C1 segment of cervical spinal cord (tissue), 14 donors: ENCODE measurements around the gene ITGB2.
"Not testable (repeated sequence)": the region's sequence is repeated elsewhere in the genome, so short reads cannot be mapped to it uniquely, and the experiment has no call there.

Experiments used
- DNase-seq, 14 donors: peaks; one replicate each; lab custom pipeline; 2025; lab: John Stamatoyannopoulos, UW

ITGB2 gene

DNA sequence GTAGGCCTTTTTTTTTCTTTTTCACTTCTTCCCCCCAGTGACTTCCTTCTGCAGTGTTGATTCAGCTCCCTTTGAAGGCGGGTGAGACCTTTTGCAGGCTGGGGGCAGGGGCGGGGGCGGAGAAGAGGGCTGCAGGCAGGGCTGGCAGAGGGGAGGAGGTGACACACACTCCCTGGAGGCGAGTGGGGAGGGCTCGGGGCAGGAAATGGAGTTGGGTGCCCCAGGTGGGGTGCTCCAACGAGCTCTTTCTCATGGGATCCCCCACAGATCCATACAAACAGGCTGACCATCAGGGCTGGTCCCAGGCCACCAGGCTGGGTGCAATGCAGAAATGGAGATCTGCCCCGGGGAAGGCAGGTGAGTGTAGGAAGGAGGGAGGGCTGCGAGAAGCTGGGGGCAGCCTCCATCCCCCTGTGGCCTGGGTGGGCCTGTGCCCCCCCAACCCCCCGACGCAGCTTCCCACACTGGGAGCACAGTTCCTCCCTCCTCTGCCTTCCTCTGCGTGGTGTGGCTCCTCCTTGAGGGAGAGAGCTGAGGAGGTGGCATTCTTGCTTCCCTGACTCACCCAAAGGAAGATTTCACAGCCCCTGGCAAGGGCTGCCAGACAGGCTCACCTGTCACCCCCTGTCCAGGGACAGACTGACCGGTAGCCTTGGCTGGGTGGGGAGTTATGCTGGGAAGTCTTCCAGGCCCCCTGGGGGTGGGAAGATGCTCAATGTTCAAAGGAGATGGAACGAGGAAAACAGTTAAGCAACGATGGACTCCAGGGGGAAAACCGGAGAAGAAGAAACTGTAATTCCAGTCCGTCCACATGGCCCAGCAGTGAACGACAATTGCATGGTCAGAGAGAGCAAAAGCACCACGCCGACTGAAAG lies 7.1 kb upstream of the ITGB2 start:
- DNase-seq: peak in 2 of 14 donors; percentile 33 to 39

DNA sequence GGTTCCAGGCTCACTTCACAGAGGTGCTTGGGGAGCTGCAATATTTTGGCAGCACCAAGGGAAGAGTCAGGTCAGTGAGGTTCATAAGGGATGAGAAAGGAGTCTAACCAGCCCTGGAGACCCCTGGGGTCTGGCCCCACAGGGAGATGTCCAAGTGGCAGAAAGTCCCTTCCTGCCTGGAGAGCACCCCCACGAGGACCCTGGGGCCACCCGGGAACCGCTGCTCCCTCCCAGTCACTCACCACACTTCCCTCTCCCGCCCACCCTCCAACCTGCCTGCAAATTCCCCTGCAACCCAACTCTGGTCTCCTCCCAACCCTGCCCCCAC lies 6.5 kb upstream of the ITGB2 start:
- no peak for DNase-seq

DNA sequence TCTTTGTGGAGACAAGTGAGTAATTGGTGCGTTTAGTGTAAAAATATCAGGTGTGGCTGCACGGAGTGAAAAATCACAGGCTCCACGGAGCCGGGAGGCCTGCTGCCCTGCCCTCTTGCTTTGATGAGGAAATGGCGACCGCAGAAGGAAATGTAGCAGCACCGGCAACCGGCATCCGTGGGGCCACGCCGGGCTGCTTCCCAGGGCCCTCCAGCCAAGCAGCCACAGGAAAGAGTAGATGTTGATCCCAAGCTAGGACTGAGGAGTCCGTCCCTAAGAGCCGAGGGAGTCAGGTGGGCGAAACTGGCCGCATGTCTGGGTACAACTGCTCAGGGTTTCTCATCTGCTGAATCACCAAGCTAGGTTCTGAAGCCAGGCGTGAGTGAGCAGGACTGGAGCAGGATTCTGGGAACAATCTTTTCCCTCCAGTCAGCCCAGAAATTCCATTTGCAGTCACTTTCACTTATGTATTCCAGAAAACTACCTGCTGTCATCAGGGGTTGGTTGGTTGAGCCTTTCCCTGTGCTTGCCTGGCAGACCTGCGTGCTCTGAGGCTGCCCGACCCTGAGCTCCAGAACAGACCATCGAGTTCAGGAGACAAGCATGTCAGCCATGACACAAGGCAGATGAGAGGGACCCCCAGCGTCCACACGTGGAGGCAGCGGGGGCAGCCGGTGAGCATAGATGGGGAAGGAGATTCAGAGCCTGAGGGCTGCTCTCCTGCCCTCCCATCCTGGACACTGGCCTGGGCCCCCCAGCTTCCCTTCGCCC lies 5.8 kb upstream of the ITGB2 start:
- DNase-seq: no peak

DNA sequence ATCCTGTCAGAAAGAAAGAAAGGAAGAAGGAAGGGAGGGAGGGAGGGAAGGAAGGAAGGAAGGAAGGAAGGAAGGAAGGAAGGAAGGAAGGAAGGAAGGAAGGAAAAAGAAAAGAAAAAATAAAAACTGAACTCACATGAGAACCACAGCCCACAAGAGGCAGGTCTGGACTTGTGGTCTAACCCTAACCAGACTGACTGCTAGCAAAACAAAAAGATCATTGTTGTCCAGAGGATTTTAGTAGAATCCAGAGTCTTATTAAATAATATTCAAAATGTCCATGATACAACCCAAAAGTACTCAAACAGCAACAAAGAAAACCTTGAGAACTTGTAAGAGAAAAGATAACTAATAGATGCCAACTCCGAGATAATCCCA lies 4.7 kb upstream of the ITGB2 start:
- DNase-seq: no peak

DNA sequence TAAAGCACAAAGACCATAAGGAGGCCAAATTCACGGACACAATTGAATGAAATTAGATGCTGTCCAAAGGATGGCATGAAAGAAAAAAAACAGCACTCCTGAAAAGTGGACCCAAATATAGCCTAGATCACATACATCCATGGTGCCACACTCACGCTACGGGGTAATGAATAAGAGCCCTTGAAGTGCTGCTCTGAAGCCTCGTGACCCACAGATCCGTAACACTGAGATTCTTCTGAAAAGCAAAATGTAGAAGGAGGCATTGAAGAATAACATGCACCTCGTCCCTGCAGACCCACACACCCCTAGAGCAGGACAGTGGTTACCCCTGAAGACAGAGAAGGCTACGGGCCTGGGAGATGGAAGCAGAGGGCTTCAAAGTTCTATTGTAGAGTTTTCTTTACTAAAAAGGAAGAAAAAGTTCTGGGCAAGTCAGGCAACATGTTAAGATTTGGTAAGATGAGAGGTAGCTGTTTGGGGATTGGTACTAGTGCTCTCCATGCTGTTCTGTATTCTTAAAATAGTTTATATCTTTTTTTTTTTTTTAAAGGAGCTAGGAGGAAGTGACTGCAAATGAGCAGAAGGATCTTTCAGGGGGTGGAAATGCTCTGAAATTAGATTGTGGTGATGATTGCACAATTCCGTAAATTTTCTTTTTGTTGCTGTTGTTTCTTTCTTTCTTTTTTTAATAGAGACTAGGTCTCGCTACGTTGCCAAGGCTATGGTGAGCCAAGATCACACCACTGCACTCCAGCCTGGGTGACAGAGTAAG lies 4.1 kb upstream of the ITGB2 start:
- no peak for DNase-seq

DNA sequence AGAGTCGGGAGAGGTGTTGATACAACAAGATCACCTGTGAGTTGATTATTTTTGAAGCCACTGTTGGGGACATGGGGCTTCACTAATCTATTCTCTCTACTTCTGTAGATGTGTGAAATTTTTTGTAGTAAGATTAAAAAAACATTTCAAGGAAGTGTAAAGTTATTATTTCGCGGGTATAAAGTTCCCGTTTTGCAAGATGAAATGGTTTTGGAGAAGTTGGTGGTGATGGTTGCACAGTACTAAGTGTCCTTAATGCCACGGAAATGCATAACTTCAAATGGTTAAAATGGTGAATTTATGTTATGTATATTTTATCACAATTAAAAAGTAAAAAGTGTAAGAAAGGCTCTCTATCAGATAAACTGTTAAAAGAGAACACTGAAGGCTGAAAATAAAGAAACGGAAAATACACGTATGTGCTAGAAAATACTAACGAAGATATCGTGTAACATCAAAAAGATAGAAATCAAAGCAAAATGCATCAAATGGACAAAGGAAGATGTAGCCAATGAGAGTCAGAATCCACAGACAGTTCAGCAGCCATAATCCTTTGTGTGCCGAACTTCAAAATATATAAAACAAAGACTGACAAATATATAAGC lies 2.9 kb upstream of the ITGB2 start:
- no peak for DNase-seq

DNA sequence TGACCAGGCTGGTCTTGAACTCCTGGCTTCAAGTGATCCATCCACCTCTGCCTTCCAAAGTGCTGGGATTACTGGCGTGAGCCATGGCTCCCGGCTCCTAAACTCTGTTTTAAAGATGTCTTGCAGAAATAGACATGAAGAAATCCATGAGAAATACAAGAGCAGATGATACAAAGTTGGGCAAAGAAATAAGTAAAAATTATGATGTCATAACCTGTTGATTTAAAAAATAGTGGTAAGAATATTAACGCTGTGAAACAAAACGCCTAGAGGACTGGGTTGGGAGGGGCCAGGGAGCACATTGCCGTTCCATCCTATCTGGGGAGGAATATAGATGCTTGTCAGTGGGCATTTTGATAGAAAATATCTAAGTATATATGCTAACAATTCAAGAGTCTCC lies 1.2 kb upstream of the ITGB2 start:
- DNase-seq: no peak

DNA sequence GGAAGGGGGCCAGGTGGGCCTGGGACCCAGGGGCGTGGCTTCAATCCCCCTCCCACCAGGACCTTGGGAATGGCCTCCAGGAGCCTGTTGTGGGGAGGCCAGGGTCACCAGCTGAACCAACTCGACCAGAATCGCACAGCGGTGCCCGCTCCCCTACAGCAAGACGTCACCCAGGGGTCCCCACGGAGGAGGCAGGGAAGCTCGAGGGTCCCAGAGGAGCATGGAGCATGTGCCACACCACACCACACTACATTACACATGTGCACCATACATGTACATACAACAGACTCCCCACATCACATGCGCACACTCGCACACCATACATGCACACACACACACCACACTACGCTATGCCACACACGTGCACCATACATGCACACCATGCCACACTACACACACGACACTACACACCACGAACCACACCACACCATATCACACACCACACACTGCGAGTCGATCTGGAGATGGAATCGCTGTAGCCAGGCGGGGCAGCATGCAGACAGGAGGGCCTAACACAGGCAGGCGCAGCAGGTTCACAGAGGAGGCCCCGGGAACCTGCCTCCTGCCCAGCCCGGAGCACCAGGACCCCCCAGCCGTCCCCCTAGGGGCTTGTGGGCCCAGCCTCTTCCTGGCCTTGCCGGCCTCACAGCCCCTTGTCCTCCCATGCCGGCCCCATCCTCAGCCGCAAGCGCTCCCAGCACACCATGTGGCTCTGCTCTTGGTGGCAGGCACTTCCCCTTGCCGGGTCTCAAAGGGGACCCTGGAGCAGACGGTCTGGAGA lies 596 bp downstream of the ITGB2 start:
- no peak for DNase-seq

DNA sequence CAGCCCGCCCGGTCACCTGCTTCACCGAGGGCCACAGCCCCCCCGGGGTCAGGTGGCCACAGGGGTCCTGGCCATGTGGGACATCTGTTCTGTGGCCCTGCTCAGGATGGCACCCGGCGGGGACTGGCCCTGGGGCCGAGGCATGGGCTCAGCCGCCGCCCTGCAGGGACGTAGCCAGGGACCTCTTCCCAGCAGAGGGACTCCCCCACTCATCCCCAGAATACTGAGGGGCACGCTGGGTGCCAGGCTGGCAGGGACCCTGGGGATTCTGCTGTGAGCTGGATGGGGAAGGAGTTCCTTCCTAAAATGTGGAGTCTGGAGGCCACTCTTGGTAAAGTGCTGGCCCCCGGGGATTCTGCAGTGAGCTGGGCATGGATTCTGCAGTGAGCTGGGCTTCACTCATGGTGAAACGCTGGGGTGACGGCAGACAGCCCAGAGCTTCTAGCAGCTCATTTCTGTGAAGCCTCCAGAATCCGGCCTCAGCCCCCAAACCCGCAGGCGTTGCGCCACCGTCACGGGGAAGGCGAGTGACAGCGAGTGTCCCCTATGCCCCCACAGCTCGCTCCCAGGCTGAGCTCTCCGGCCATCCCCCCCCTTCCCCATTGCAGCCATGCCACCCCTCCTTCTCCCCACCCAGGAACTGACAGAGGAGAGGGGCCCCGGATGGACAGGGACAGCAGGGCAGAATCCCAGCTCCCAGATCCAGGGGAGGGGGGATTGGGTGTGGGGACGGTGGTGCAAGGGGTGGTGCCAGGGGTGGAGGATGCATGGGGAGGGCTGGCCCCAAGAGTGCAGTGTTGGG lies 1.4 kb downstream of the ITGB2 start:
- peak in 3 of 14 donors; percentile 13 to 50 (median 22) for DNase-seq

DNA sequence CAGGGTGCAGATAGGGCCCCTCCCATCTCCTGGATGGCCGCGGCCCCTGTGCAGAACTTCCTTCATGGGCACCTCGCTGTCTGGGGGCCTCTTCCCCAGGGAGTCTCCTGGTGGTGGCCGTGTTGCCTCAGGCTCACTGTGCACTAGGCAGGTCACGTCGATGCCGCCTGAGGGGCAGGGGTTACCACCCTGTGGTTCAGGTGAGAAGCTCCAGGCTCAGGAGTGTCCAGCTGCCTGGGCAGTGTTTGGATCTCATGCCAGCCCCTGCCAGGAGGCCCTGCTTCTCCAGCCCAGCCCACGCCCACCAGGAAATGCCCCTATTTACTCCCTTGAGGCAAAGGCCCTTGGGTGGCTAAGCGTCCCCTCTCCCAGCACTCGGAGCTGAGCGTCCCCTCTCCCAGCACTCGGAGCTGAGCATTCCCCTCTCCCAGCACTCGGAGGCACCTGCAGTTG lies 2.1 kb downstream of the ITGB2 start:
- no peak for DNase-seq

DNA sequence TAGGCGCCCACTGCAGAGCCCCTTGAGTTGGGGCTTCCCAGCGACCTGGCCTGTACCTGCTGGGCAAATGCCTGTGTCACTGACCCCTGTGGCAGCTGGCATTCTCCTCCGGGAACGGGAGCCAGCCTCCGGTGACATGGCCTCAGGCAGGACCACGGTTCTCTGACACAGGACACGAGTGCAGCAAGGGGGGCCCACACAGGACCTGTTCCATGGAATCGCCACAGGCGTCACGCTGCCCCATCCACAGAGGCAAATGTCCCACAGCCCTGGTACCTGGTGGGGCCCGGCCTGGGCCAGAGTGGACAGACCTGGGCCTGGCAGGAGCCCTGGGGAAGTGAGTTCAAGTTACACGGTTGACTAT lies 2.6 kb downstream of the ITGB2 start:
- DNase-seq: no peak

DNA sequence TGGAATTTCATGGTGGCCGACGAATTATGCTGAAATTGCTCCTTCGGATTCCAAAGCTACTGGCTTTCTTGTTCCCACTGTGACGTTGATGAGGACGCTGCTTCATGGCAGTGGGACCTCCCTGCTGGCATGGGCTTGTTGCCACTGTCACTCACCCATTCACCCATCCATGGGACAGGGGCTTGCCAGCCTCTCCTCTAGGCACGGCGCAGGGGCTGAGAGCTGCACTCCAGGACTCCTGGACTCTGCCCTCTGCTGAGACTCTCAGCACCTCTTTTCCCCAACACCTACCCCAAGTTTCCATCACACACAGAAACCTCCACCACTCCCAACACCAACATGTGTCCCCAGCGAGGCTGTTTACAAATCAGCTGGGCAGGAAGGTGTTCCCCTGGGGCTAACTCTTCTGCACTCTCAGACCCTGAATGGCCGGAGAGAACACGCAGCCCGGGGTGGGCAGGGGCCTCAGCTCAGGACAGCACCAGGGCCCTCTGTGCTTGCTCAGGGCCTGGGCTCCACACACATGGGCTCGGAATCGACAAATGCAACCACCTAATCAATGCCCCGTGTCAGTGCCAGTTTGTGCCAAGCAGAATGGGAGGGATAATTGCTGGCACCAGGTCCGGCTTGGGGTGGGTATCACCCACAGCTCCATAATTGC lies 3.1 kb downstream of the ITGB2 start:
- DNase-seq: no peak

DNA sequence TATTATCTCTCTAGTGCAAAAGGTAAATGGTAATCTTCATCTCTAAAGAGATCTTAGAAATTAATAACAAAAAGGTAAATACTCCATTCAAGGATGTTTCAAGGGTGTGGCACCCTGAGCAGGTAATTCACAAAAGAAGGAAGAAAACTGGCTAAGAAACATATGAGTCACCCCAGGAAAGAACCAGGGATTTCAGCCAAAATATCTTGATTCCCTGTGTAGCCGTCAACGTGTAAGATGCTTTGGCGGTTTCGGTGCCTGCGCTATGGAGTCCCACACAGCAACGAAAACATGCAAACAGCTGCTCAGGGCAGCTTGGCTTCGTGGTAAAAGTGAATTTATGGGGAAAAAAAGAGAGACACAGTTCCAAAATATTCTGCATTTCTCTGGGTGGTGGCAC lies 3.7 kb downstream of the ITGB2 start:
- no peak for DNase-seq

DNA sequence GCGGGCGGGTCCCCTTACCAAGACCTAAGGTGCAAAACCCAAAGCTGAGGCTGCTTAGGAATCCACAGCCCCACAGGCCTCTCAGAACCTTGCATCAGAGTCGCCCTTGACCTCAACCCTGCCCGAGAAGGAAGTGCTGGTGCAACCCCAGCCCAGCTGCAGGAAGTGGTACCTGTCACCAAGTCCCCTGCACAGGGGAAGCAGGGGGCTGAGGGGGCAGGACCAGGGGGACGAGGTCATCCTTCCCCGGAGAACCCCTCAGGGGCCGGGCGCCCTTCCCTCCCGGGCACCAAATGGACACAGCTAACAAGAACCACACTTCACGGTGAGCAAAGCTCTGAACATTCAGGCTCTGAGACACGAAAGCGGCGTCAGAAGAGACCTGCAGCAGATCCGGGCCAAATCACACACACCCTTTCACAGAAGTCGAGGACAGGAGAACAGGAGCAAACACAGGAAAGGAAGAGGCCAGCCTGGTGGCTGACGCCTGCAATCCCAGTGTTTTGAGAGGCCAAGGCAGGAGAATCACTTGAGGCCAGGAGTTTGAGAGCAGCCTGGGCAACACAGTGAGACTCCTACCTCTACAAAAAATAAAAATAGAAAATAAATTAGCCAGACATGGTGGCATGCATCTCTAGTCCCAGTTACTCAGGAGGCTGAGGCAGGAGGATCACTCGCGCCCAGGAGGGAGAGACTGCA lies 6.4 kb downstream of the ITGB2 start:
- peak in 1 of 14 donors; percentile 32 for DNase-seq

DNA sequence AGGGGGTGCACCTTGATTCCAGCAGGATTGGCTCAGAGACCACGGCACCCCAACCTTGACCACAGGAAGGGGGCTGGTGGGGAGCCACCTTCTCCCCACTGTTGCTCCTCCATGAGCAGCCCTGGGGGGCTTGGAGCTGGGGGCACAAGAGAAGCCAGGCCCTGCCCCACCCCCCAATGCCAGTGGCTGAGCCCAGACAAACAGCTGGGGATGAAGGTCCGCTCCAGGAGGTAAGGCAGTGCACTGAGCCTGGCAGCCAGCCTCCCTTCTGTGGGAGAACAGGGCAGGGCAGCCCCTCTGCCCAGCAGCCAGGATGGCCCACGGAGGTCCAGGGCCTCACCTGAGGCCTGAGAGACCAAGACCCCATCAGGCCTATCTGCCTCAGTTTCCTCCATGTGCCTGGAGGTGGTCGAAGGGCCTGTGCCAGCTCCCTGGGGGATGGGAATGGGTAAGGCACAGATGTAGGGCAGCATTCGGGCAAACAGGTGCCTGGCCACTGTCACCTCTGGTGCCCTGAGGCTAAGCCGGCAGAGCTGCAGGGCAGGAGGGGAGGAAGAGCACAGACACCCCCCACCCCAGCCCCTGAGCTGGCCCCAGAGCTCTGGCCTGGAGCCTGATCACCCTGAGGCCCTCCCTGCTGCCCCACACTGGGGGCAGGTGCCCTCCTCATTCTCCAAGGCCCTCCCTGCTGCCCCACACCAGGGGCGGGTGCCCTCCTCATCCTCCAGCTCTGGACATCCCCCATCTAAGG lies 7.1 kb downstream of the ITGB2 start:
- no peak for DNase-seq

DNA sequence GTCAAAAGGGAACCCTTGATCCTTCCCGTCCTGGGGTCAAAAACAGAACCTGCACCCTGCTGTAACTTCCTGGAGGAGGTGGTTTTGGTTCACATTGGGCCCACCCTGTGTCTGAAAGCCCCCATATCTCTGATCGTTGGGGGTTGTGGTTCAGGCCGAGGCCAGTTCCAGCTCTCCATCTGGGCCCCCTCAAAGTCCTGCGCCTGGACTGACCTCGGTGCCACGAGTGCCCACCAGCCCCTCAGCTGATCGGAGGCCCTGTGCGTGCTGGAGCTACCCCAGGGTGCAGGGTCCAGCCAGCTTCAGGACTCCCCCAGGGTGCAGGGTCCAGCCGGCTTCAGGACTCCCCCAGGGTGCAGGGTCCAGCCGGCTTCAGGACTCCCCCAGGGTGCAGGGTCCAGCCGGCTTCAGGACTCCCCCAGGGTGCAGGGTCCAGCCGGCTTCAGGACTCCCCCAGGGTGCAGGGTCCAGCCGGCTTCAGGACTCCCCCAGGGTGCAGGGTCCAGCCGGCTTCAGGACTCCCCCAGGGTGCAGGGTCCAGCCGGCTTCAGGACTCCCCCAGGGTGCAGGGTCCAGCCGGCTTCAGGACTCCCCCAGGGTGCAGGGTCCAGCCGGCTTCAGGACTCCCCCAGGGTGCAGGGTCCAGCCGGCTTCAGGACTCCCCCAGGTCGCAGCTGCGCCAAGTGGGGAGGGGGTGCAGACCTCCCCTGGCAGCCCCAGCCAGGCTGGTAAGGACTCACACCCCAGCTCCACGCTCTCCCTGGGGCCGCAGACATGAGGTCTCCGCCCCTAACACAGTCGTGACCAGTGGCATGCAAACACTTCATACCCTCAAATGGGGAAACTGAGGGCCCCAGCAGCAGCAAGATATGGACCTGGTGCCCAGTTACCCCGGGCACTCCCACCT lies 7.9 kb downstream of the ITGB2 start:
- not testable (repeated sequence) for DNase-seq

DNA sequence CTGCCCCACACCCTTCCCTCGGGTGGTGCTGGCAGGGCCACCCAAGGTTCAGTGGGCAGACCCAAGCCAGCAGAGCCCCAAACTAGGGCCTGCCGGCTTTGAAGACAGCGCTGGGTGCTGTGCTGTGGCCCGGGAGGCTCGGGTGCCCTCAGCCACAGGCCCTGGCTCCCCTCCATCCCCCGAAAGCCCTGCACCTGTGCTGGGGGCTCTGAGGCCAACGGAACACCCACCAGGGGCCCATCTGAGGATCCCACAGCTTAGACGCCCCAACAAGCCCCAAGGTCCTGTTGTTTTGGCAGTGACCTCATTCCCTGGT lies 8.6 kb downstream of the ITGB2 start:
- DNase-seq: no peak
